HEK293 (cell line): Measurements from ENCODE around the gene TTC23.

Experiments used
- CTCF ChIA-PET: fragments of 350-600 bp; formaldehyde crosslinking; extraction: SDS; loops from one replicate; lab custom pipeline; 2021; ENCODE audit warnings: antibody characterized with exemption; lab: Yijun Ruan, JAX
- POLR2A ChIA-PET: fragments of 300-600 bp; formaldehyde crosslinking; extraction: SDS; loops from one replicate; lab custom pipeline; 2020; ENCODE audit warnings: antibody characterized with exemption, inconsistent platforms; lab: Yijun Ruan, JAX
- H3K27ac ChIP-seq: fragments of 200-500 bp; sonication (Bioruptor generic); 2 replicates; pipeline ENCODE4 v1.5.1; 2014; ENCODE audit warnings: low read depth, low read length, control low read depth, inconsistent platforms; ENCODE audit errors: extremely low read depth
- H3K36me3 ChIP-seq, 2 experiments: fragments of 200-500 bp in 1 of 2; sonication (Bioruptor generic) in 1 of 2; 1 replicate in 1 of 2; 2 replicates in 1 of 2; pipeline ENCODE4 v1.5.1; 2014 to 2017; ENCODE audit warnings: inconsistent platforms in 2 of 2, low read length in 2 of 2; ENCODE audit not compliant: control insufficient read depth in 2 of 2, insufficient read depth in 1 of 2
- H3K4me1 ChIP-seq: fragments of 200-500 bp; sonication (Bioruptor generic); 2 replicates; pipeline ENCODE4 v1.5.1; 2014; ENCODE audit warnings: mild to moderate bottlenecking, low read length, inconsistent platforms; ENCODE audit not compliant: control insufficient read depth, insufficient read depth
- H3K4me3 ChIP-seq: 2 replicates; pipeline ENCODE4 v1.5.1; 2011; ENCODE audit warnings: low read depth, mild to moderate bottlenecking, control low read depth, low read length, moderate library complexity
- H3K9me3 ChIP-seq: fragments of 200-500 bp; sonication (Bioruptor generic); 2 replicates; pipeline ENCODE4 v1.5.1; 2014; ENCODE audit warnings: low read depth, low read length, inconsistent platforms; ENCODE audit not compliant: control insufficient read depth, insufficient read depth
- FEZF1 ChIP-seq: fragments of 450-650 bp; formaldehyde crosslinking; IDR thresholded peaks from 2 replicates; pipeline ENCODE4 v1.5.1; 2016; ENCODE audit warnings: missing biosample characterization, missing genetic modification characterization
- INSM2 ChIP-seq: fragments of 450-650 bp; formaldehyde crosslinking; IDR thresholded peaks from 2 replicates; pipeline ENCODE4 v1.5.1; 2016; ENCODE audit warnings: missing biosample characterization, missing genetic modification characterization
- KLF1 ChIP-seq: fragments of 450-650 bp; formaldehyde crosslinking; IDR thresholded peaks from 2 replicates; pipeline ENCODE4 v1.5.1; 2016; ENCODE audit warnings: missing biosample characterization, missing genetic modification characterization
- KLF8 ChIP-seq: fragments of 450-650 bp; formaldehyde crosslinking; IDR thresholded peaks from 2 replicates; pipeline ENCODE4 v1.5.1; 2016; ENCODE audit warnings: missing biosample characterization, missing genetic modification characterization
- KLF9 ChIP-seq: fragments of 450-650 bp; formaldehyde crosslinking; IDR thresholded peaks from 2 replicates; pipeline ENCODE4 v1.5.1; 2016; ENCODE audit warnings: missing biosample characterization, missing genetic modification characterization, low read depth
- ZBTB26 ChIP-seq: fragments of 450-650 bp; formaldehyde crosslinking; optimal IDR thresholded peaks from 2 replicates; pipeline ENCODE3; 2016; ENCODE audit warnings: missing biosample characterization, mild to moderate bottlenecking, missing genetic modification characterization
- ZNF140 ChIP-seq: fragments of 450-650 bp; formaldehyde crosslinking; IDR thresholded peaks from 2 replicates; pipeline ENCODE4 v1.5.1; 2016; ENCODE audit warnings: missing biosample characterization, missing genetic modification characterization
- ZNF174 ChIP-seq: fragments of 450-650 bp; formaldehyde crosslinking; IDR thresholded peaks from 2 replicates; pipeline ENCODE4 v1.5.0; 2017; ENCODE audit warnings: missing biosample characterization, mild to moderate bottlenecking, missing genetic modification characterization
- ZNF175 ChIP-seq: fragments of 450-650 bp; formaldehyde crosslinking; IDR thresholded peaks from 2 replicates; pipeline ENCODE4 v1.5.1; 2016; ENCODE audit warnings: missing biosample characterization, missing genetic modification characterization
- ZNF184 ChIP-seq: fragments of 450-650 bp; IDR thresholded peaks from 2 replicates; pipeline ENCODE4 v1.5.1; 2018; ENCODE audit warnings: missing biosample characterization, mild to moderate bottlenecking, missing genetic modification characterization
- ZNF341 ChIP-seq: fragments of 450-650 bp; formaldehyde crosslinking; IDR thresholded peaks from 2 replicates; pipeline ENCODE4; 2016; ENCODE audit warnings: low read depth, missing biosample characterization, missing genetic modification characterization
- ZNF488 ChIP-seq: fragments of 450-650 bp; formaldehyde crosslinking; IDR thresholded peaks from 2 replicates; pipeline ENCODE4 v1.5.1; 2016; ENCODE audit warnings: missing biosample characterization, missing genetic modification characterization
- ZNF529 ChIP-seq: fragments of 450-650 bp; formaldehyde crosslinking; IDR thresholded peaks from 2 replicates; pipeline ENCODE4 v1.5.1; 2017; ENCODE audit warnings: missing genetic modification characterization, missing biosample characterization; ENCODE audit not compliant: insufficient replicate concordance
- ZNF560 ChIP-seq: fragments of 450-650 bp; formaldehyde crosslinking; IDR thresholded peaks from 2 replicates; pipeline ENCODE4 v1.5.1; 2017; ENCODE audit warnings: missing biosample characterization, missing genetic modification characterization, borderline replicate concordance
- ZNF585B ChIP-seq: fragments of 450-650 bp; formaldehyde crosslinking; IDR thresholded peaks from 2 replicates; pipeline ENCODE4 v1.5.1; 2016; ENCODE audit warnings: missing biosample characterization, missing genetic modification characterization
- ZNF596 ChIP-seq: fragments of 450-650 bp; IDR thresholded peaks from 2 replicates; pipeline ENCODE4 v1.5.0; 2018; ENCODE audit warnings: missing biosample characterization, mild to moderate bottlenecking, missing genetic modification characterization, moderate library complexity
- ZNF600 ChIP-seq: fragments of 450-650 bp; formaldehyde crosslinking; IDR thresholded peaks from 2 replicates; pipeline ENCODE4 v1.5.1; 2016; ENCODE audit warnings: missing biosample characterization, missing genetic modification characterization
- ZNF629 ChIP-seq: fragments of 450-650 bp; formaldehyde crosslinking; IDR thresholded peaks from 2 replicates; pipeline ENCODE4 v1.5.1; 2017; ENCODE audit warnings: missing biosample characterization, missing genetic modification characterization
- ZNF776 ChIP-seq: fragments of 450-650 bp; formaldehyde crosslinking; IDR thresholded peaks from 2 replicates; pipeline ENCODE4 v1.5.0; 2017; ENCODE audit warnings: missing biosample characterization, missing genetic modification characterization, borderline replicate concordance
- ZNF792 ChIP-seq: fragments of 450-650 bp; formaldehyde crosslinking; IDR thresholded peaks from 2 replicates; pipeline ENCODE4 v1.5.1; 2016; ENCODE audit warnings: missing biosample characterization, missing genetic modification characterization
- ZNF830 ChIP-seq: fragments of 450-650 bp; IDR thresholded peaks from 2 replicates; pipeline ENCODE4 v1.5.0; 2018; ENCODE audit warnings: missing biosample characterization, missing genetic modification characterization, low read depth, mild to moderate bottlenecking, moderate library complexity
- ZSCAN4 ChIP-seq: fragments of 450-650 bp; formaldehyde crosslinking; IDR thresholded peaks from 2 replicates; pipeline ENCODE4 v1.5.1; 2017; ENCODE audit warnings: missing biosample characterization, missing genetic modification characterization

Gene TTC23

DNA sequence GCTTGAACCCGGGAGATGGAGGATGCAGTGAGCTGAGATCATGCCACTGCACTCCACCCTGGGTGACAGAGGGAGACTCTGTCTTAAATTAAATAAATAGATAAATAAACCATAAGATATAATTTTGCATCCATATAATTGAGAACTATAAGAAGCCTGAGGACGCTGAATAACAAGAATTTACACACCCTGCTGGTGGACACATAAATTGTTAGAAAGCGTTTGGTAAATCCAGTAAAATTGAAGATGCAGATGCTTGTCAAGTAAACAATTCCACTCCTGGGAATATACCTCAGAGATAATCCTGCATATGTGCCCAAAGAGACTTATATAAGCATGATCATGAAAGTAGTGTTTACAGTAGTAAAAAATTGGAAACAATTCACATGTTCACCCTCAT, 41.7 kb downstream of the TTC23 start:
- POLR2A ChIA-PET = no interaction called here
- CTCF ChIA-PET = interaction anchor here (0.6 to 8.3 kb wide), 5 partner anchors 8 to 689 kb away, joined by 3 to 118 read pairs (median 5); partner anchors contain the start of gene SYNM
- H3K4me1 ChIP-seq = no peaks in the 10 kb centered on the region
- TF ChIP-seq KLF8 (no peak), ZNF488 (tag by site-specific recombination) (no peak), ZNF776 (no peak), ZNF792 (tag by site-specific recombination) (no peak), ZNF560 (tag by site-specific recombination) (no peak), ZNF529 (tag by site-specific recombination) (no peak), FEZF1 (tag by site-specific recombination) (no peak), ZNF175 (tag by site-specific recombination) (no peak), KLF1 (tag by site-specific recombination) (no peak), ZNF585B (tag by site-specific recombination) (no peak), ZNF830 (tag by site-specific recombination) (no peak)
- TF ChIP-seq, all 188 proteins: peak for 0
- H3K4me3 ChIP-seq = no peak overlapping the region
- H3K27ac ChIP-seq = no peak overlapping the region
- no peaks in the 10 kb centered on the region for H3K9me3 ChIP-seq
- peaks cover 7% of the 10 kb centered on the region in 2 experiments; a peak in 2 of 3 replicates for H3K36me3 ChIP-seq

- ChIA-PET CTCF (interaction anchor here (0.7 to 2.2 kb wide), 4 partner anchors 11 to 884 kb away, joined by 3 to 14 read pairs (median 4); no protein-coding TSS in a partner anchor), POLR2A (no interaction called here)
These were observed 47.2 kb downstream of the TTC23 start for GRCh38 chr15:99202176-99202552.

DNA sequence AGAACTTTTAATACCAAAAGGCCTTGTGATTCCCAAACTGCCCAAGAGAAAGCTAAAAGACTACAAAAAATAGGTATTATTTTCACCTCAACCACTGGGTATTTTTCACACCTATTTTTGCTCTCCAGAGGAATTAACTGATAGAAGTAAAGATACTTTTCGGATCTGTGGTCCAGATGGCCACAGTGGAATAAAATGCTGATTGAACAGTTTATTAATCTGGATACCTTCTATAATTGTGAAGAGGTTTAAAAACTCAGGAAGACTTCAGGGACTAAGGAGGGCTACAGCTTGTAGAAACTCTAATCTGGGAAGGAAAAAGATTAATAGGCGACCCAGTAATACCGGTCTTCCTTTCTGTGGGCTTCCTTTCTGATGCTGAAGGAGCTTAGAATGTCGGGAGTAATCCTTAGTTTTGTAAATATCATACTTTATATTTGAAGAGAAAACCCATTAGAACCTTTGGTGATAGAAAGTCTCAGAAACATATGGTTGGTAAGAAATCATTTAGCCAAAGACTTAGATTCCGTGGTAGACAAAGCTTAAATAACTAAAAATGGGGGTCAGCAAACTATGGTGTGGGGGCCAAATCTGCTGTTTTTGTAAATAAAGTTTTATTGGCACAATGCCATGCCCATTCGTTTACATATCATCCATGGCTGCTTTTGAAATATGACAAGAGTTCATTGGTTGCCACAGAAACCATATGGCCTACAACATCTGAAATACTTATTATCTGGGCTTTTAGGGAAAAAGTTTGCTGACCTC, 47.8 kb downstream of the TTC23 start:
- POLR2A ChIA-PET = no interaction called here
- H3K27ac ChIP-seq = no peak overlapping the region
- peaks cover 19 to 24% of the 10 kb centered on the region in 2 experiments for H3K36me3 ChIP-seq
- no peaks in the 10 kb centered on the region for H3K9me3 ChIP-seq
- CTCF ChIA-PET = interaction anchor here (0.6 to 2.2 kb wide), 3 partner anchors 12 to 235 kb away, joined by 3 to 14 read pairs (median 3); no protein-coding TSS in a partner anchor
- no peaks in the 10 kb centered on the region for H3K4me1 ChIP-seq
- H3K4me3 ChIP-seq = no peak overlapping the region
- no peak for TF ChIP-seq ZNF596 (tag by site-specific recombination)
- no peak for TF ChIP-seq ZNF140
- no peak for TF ChIP-seq ZNF600 (tag by site-specific recombination)
- TF ChIP-seq INSM2 (tag by site-specific recombination) = no peak
- no peak for TF ChIP-seq ZSCAN4 (tag by site-specific recombination)
- no peak for TF ChIP-seq ZNF184
- TF ChIP-seq ZNF174 (tag by site-specific recombination) = no peak
- no peak for TF ChIP-seq KLF9 (tag by site-specific recombination)

More at GRCh38 chr15:99202176-99202552, 47.2 kb downstream of the TTC23 start:
- H3K4me3 ChIP-seq = no peak overlapping the region
- H3K9me3 ChIP-seq = no peaks in the 10 kb centered on the region
- peaks cover 17 to 21% of the 10 kb centered on the region in 2 experiments for H3K36me3 ChIP-seq
- no peak for TF ChIP-seq ZBTB26 (tag by site-specific recombination)
- TF ChIP-seq INSM2 (tag by site-specific recombination) = no peak
- TF ChIP-seq ZNF341 = no peak
- TF ChIP-seq ZNF629 (tag by site-specific recombination) = no peak
- no peak overlapping the region for H3K27ac ChIP-seq
- H3K4me1 ChIP-seq = no peaks in the 10 kb centered on the region
